Karpas-422 (cell line): Measurements from ENCODE around the gene IPO11. TPM values are rescaled to one million over a fixed set of nuclear protein-coding genes. Genes with fewer than 3 reads are reported as not detected.

ENCODE experiments used
- DNase-seq: peaks from one replicate; pipeline ENCODE4 v3.0.0-alpha.2; 2015
- H2AFZ ChIP-seq: fragments of 200-600 bp; sonication (generic); 2 replicates; pipeline ENCODE4 v1.6.1; 2014; ENCODE audit warnings: antibody characterized with exemption, low read length, mixed read lengths
- H3K27ac ChIP-seq: fragments of 200-600 bp; sonication (generic); 2 replicates; pipeline ENCODE4 v1.5.1; 2014; ENCODE audit warnings: mild to moderate bottlenecking, low read length, moderate library complexity
- H3K27me3 ChIP-seq: fragments of 200-600 bp; sonication (generic); 2 replicates; pipeline ENCODE4 v1.6.1; 2014; ENCODE audit warnings: low read length, mixed read lengths
- H3K36me3 ChIP-seq: fragments of 200-600 bp; sonication (generic); 2 replicates; pipeline ENCODE4 v1.6.1; 2014; ENCODE audit warnings: low read length, mixed read lengths; ENCODE audit not compliant: insufficient read depth
- H3K4me1 ChIP-seq: fragments of 200-600 bp; sonication (generic); 2 replicates; pipeline ENCODE4 v1.6.1; 2014; ENCODE audit warnings: mild to moderate bottlenecking, low read length, mixed read lengths
- H3K4me2 ChIP-seq: fragments of 200-600 bp; sonication (generic); 2 replicates; pipeline ENCODE4 v1.6.1; 2014; ENCODE audit warnings: low read length, low read depth, mild to moderate bottlenecking; ENCODE audit not compliant: poor library complexity, severe bottlenecking
- H3K4me3 ChIP-seq: fragments of 200-600 bp; sonication (generic); 2 replicates; pipeline ENCODE4 v1.5.1; 2014; ENCODE audit warnings: mild to moderate bottlenecking, antibody characterized with exemption, low read length, mixed read lengths
- H3K79me2 ChIP-seq: fragments of 200-600 bp; sonication (generic); 2 replicates; pipeline ENCODE4 v1.6.1; 2014; ENCODE audit warnings: mild to moderate bottlenecking, low read length, mixed read lengths
- H3K9ac ChIP-seq: fragments of 200-600 bp; sonication (generic); 2 replicates; pipeline ENCODE4 v1.6.0; 2014; ENCODE audit warnings: low read length
- H3K9me2 ChIP-seq: fragments of 200-600 bp; sonication (generic), shearing (Covaris generic); replicated peaks from 2 replicates; pipeline ENCODE4 v1.6.0; 2014; ENCODE audit warnings: mild to moderate bottlenecking, low read length, moderate library complexity; ENCODE audit not compliant: insufficient read depth
- H3K9me3 ChIP-seq: fragments of 300-700, 200-600 bp; sonication (generic); 2 replicates; pipeline ENCODE4 v1.6.1; 2014; ENCODE audit warnings: low read length, mixed read lengths
- H4K20me1 ChIP-seq: fragments of 200-600 bp; sonication (generic); 2 replicates; pipeline ENCODE4 v1.6.1; 2014; ENCODE audit warnings: mild to moderate bottlenecking, antibody characterized with exemption, low read length, low read depth; ENCODE audit not compliant: insufficient read depth
- total RNA-seq: library from RNA; depleted of rRNA; stranded (reverse); fragments of >200 nt; shearing (Covaris generic); gene quantifications from 2 replicates; pipeline ENCODE4 v1.2.3, GENCODE V29; 2014; ENCODE audit warnings: low replicate concordance

Gene IPO11
- total RNA-seq, 1 experiment from 2014 or later = 31.5 TPM

DNA sequence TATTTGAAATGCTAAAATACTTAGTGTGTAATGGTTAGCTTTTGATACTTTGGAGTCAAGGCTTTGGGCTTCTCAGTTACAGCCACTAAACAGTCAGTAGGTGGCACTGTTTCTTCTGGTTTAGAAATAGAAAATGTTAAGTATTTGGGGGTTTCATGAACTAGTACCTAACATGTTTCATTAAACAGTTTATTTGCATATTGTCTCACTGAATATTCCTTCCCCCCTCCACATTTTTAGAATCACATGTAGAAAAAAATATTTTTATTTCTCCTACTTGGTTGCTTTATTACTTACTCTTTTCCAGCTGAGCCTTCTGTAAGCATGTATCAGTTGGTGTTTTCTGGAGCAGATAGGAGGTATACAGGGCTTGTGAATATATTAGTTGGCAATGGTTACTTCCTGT is 48.0 kb downstream of the IPO11 start:
- no peaks in the 10 kb centered on the region for H3K9me3 ChIP-seq
- peaks cover 69% of the 10 kb centered on the region for H3K79me2 ChIP-seq
- no peak overlapping the region for H3K9ac ChIP-seq
- no peaks in the 10 kb centered on the region for H3K9me2 ChIP-seq
- no peaks in the 10 kb centered on the region for H3K36me3 ChIP-seq
- DNase-seq = peak; percentile 86
- H3K4me2 ChIP-seq = no peak overlapping the region
- H3K27ac ChIP-seq = no peak overlapping the region
- H3K4me3 ChIP-seq = no peak overlapping the region
- no peaks in the 10 kb centered on the region for H3K27me3 ChIP-seq
- H3K4me1 ChIP-seq = peaks cover 34% of the 10 kb centered on the region
- no peak overlapping the region for H2AFZ ChIP-seq
- H4K20me1 ChIP-seq = no peaks in the 10 kb centered on the region

DNA sequence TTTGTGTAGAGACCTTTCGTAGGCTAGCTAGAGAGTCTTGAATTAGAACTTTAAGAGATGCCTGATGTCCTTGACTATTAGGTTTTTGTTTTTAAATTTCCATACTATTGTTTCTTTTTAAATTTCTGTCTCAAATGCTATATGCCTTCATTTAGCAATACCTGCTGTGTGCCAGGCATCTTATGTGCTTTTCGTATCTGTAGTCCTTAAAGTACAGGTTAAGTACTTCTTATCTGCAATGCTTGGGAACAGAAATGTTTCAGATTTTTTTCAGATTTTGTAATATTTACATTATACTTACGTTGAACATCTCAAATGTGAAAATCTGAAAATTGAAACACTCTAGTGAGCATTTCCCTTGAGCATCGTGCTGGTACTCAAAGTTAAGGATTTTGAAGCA is 49.0 kb downstream of the IPO11 start:
- Histone ChIP-seq H2AFZ (no peak overlapping the region), H3K4me3 (no peak overlapping the region), H3K27me3 (no peaks in the 10 kb centered on the region), H3K9me3 (no peaks in the 10 kb centered on the region), H3K79me2 (peaks cover 75% of the 10 kb centered on the region), H3K9ac (no peak overlapping the region), H3K36me3 (no peaks in the 10 kb centered on the region), H4K20me1 (no peaks in the 10 kb centered on the region), H3K27ac (no peak overlapping the region), H3K4me2 (no peak overlapping the region), H3K9me2 (no peaks in the 10 kb centered on the region), H3K4me1 (peaks cover 40% of the 10 kb centered on the region)
- DNase-seq = no peak

DNA sequence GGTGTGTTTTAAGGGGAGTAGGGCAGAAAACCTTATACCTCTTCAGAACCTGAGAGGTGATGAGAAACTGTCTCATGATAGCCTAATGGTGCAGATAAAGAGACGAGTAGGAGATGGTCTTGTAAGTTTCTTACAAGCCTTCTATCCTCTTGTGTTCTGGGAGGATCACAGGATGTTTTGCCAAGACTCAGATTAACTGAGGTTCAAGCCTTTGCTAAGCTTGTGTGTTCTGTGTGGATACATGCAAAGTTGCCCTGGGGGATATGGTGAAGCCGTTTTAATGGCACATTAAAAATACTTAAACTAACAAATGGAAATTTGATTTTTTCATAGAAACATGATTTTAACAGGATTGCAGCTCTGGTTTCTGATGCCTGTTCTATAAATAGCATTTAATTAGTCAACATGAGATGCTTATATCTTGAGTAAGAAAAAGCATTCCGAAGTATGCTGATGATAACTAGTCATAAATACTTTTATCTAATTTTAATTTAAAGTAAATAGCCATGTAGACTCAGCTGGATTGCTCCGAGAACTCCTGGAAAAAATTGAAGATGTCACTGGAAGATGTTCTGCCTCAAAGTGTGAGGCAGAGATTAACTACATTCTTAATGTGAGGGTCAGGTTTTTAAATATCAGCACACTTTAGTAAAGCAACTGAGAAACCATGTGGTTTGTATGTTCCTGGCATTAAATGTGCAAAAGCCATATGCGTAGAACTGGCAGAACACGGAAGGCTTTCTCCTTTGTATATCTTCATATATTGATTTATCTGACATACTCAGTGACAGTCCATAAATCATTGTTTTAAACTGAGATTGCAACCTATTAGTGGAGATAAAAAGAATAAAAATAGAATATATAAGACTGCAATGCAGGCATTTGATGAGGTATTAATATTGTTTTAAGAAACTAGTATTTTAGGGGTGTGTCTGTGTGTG is 53.7 kb downstream of the IPO11 start:
- H2AFZ ChIP-seq = no peak overlapping the region
- H3K9me2 ChIP-seq = no peaks in the 10 kb centered on the region
- H4K20me1 ChIP-seq = no peaks in the 10 kb centered on the region
- H3K27me3 ChIP-seq = no peaks in the 10 kb centered on the region
- H3K79me2 ChIP-seq = peaks cover 68% of the 10 kb centered on the region
- peak overlapping the region; percentile 10 for H3K4me2 ChIP-seq
- H3K9ac ChIP-seq = peak overlapping the region; percentile 7; the same call in 1 of the 2 replicates
- no peak overlapping the region for H3K4me3 ChIP-seq
- H3K27ac ChIP-seq = peak overlapping the region; percentile 48
- H3K9me3 ChIP-seq = no peaks in the 10 kb centered on the region
- peaks cover 29% of the 10 kb centered on the region for H3K4me1 ChIP-seq
- no peak for DNase-seq
- peaks cover 16% of the 10 kb centered on the region; the same call in 1 of the 2 replicates for H3K36me3 ChIP-seq

DNA sequence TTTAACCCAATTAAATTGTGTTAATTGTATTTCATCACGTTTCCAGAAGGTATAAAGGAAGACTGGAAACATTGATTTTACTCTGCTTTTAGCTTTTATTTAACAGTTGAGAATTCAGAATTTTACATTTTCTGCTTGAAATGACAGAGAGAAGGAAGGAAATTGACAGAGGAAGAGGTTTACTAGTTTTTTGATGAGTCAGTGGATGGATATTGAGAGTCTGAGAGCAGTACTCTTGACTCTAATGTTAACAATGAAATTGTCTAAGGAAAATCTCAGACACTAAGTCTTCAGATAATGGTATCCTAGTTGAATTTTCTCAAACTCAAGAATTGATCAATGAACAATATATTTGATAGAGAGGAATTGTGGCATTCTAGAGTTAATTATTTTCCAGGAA is 60.6 kb downstream of the IPO11 start:
- H3K4me3 ChIP-seq = no peak overlapping the region
- no peak for DNase-seq
- H2AFZ ChIP-seq = no peak overlapping the region
- no peak overlapping the region for H3K27ac ChIP-seq
- no peaks in the 10 kb centered on the region; the same call in 1 of the 2 replicates for H3K4me1 ChIP-seq
- no peaks in the 10 kb centered on the region for H3K9me3 ChIP-seq
- H3K9me2 ChIP-seq = no peaks in the 10 kb centered on the region
- no peaks in the 10 kb centered on the region for H4K20me1 ChIP-seq
- H3K36me3 ChIP-seq = peaks cover 30% of the 10 kb centered on the region
- H3K27me3 ChIP-seq = no peaks in the 10 kb centered on the region
- H3K4me2 ChIP-seq = no peak overlapping the region
- peaks cover 37% of the 10 kb centered on the region for H3K79me2 ChIP-seq
- no peak overlapping the region for H3K9ac ChIP-seq

DNA sequence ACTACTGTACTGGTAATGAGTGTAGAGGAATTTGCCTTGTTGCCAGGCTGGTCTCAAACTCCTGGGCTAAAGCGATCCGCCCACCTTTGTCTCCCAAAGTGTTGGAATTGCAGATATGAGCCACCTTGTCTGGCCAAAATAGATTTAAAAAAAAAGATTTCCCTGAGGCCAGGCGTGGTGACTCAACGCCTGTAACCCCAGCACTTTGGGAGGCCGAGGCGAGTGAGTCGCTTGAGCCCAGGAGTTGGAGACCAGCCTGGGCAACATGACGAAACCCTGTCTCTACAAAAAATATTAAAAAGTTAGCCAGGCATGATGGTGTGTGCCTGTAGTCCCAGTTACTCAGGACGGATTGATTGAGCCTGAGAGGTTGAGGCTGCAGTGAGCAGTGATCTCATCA is 62.5 kb downstream of the IPO11 start:
- H3K9ac ChIP-seq = no peak overlapping the region
- no peaks in the 10 kb centered on the region for H3K9me3 ChIP-seq
- H3K27ac ChIP-seq = no peak overlapping the region
- H3K4me1 ChIP-seq = no peaks in the 10 kb centered on the region; the same call in 1 of the 2 replicates
- no peak for DNase-seq
- no peak overlapping the region for H3K4me2 ChIP-seq
- no peaks in the 10 kb centered on the region for H3K9me2 ChIP-seq
- H3K36me3 ChIP-seq = peaks cover 23% of the 10 kb centered on the region
- no peak overlapping the region for H3K4me3 ChIP-seq
- H4K20me1 ChIP-seq = no peaks in the 10 kb centered on the region
- H3K27me3 ChIP-seq = no peaks in the 10 kb centered on the region
- H3K79me2 ChIP-seq = peaks cover 26% of the 10 kb centered on the region
- no peak overlapping the region for H2AFZ ChIP-seq

DNA sequence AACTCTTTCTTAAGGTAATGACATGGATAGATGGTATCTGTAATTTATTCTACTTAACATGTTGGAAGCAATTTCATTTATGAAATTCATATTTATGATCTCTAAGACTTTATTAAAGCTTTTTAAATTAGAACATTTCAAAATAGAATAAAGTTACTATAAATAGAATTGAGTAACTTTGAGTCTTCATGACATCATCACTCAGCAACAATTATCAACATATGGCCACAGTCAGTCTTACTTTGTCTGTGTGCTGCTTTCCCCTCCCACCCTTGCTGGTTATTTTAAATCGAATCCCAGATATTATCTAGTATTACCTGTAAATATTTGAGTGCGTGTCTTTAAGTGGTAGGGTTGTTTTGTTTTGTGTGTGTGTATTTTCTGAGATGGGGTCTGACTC is 65.2 kb downstream of the IPO11 start:
- H3K9me2 ChIP-seq = no peaks in the 10 kb centered on the region
- no peaks in the 10 kb centered on the region; the same call in 1 of the 2 replicates for H3K4me1 ChIP-seq
- no peak overlapping the region for H3K4me3 ChIP-seq
- H3K27me3 ChIP-seq = no peaks in the 10 kb centered on the region
- H3K27ac ChIP-seq = no peak overlapping the region
- peaks cover 18% of the 10 kb centered on the region for H3K36me3 ChIP-seq
- H3K79me2 ChIP-seq = peaks cover 29% of the 10 kb centered on the region
- H3K4me2 ChIP-seq = no peak overlapping the region
- no peaks in the 10 kb centered on the region for H4K20me1 ChIP-seq
- no peak for DNase-seq
- H3K9ac ChIP-seq = no peak overlapping the region
- H2AFZ ChIP-seq = no peak overlapping the region
- H3K9me3 ChIP-seq = no peaks in the 10 kb centered on the region

DNA sequence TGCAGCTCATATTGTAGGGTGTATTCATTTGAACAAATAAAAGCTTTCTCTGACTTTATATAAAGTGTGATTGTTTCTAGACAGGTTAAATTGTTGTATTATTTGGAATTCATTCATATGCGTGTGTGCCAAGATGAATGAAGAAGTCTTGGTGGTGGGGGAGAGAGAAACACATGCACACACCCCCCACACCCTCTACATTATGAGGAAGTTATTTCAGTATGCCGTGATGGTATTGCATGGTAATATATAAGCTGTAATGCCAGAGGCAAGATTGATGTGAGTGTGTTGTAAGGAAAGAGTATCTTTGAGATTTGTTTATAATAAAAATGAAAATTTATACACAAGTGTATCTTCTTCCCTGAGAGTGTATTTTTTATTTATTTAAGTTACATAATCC is 71.0 kb downstream of the IPO11 start:
- no peaks in the 10 kb centered on the region for H3K9me2 ChIP-seq
- H3K79me2 ChIP-seq = peaks cover 9% of the 10 kb centered on the region
- H2AFZ ChIP-seq = no peak overlapping the region
- H3K4me1 ChIP-seq = peaks cover 8% of the 10 kb centered on the region; the same call in 1 of the 2 replicates
- DNase-seq = no peak
- H3K4me3 ChIP-seq = no peak overlapping the region
- H3K9ac ChIP-seq = no peak overlapping the region
- H3K27ac ChIP-seq = no peak overlapping the region
- H3K9me3 ChIP-seq = no peaks in the 10 kb centered on the region
- peaks cover 11% of the 10 kb centered on the region; the same call in 1 of the 2 replicates for H3K36me3 ChIP-seq
- H3K27me3 ChIP-seq = no peaks in the 10 kb centered on the region
- no peak overlapping the region for H3K4me2 ChIP-seq
- H4K20me1 ChIP-seq = no peaks in the 10 kb centered on the region

DNA sequence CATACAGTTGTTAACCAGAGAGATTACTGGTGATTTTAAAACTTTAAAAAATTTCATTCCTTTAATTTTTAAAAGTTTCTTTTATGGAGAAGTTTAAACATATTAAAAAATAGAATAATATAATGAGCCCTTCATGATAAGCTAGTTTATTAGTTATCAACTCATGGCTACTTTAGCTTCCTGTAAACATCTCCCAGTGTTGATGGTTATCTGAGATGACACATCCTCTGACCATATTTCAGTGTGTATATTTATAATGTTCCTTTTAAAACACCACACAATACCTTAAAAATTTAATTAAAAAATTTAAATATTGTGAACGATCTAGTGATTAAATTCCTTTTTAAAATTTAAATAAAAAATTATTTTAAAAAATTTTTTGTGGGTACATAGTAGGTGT is 74.1 kb downstream of the IPO11 start:
- Histone ChIP-seq H3K27ac (no peak overlapping the region), H2AFZ (no peak overlapping the region)

More for the DNA sequence above, 74.1 kb downstream of the IPO11 start:
- no peaks in the 10 kb centered on the region for H4K20me1 ChIP-seq
- peaks cover 28% of the 10 kb centered on the region for H3K4me1 ChIP-seq
- H3K9me3 ChIP-seq = no peaks in the 10 kb centered on the region
- H3K9ac ChIP-seq = no peak overlapping the region
- H3K4me2 ChIP-seq = no peak overlapping the region
- H3K79me2 ChIP-seq = peaks cover 9% of the 10 kb centered on the region
- DNase-seq = no peak
- no peaks in the 10 kb centered on the region for H3K9me2 ChIP-seq
- no peaks in the 10 kb centered on the region for H3K27me3 ChIP-seq
- H3K36me3 ChIP-seq = peaks cover 14% of the 10 kb centered on the region; the same call in 1 of the 2 replicates
- H3K4me3 ChIP-seq = no peak overlapping the region
